IPS-15b (cell line): ENCODE results near the gene FUZ.
A peak's percentile ranks its signal among the peaks of the same experiment; 100 is the strongest.

ENCODE experiments used
- H3K27me3 ChIP-seq: one replicate; pipeline ENCODE4 v1.6.1; 2013; ENCODE audit warnings: low read length; ENCODE audit not compliant: control insufficient read depth, insufficient read depth
- H3K36me3 ChIP-seq: one replicate; pipeline ENCODE4 v1.6.1; 2013; ENCODE audit warnings: low read length; ENCODE audit not compliant: control insufficient read depth, insufficient read depth
- H3K4me1 ChIP-seq: one replicate; pipeline ENCODE4 v1.6.1; 2013; ENCODE audit warnings: mild to moderate bottlenecking, low read length; ENCODE audit not compliant: control insufficient read depth, insufficient read depth
- H3K4me3 ChIP-seq: one replicate; pipeline ENCODE4 v1.5.1; 2013; ENCODE audit warnings: low read depth, low read length
- H3K9ac ChIP-seq: one replicate; pipeline ENCODE4 v1.6.1; 2013; ENCODE audit warnings: low read depth, mild to moderate bottlenecking, low read length
- H3K9me3 ChIP-seq: one replicate; pipeline ENCODE4 v1.6.1; 2013; ENCODE audit warnings: mild to moderate bottlenecking, low read length; ENCODE audit not compliant: control insufficient read depth, insufficient read depth

Gene FUZ

DNA sequence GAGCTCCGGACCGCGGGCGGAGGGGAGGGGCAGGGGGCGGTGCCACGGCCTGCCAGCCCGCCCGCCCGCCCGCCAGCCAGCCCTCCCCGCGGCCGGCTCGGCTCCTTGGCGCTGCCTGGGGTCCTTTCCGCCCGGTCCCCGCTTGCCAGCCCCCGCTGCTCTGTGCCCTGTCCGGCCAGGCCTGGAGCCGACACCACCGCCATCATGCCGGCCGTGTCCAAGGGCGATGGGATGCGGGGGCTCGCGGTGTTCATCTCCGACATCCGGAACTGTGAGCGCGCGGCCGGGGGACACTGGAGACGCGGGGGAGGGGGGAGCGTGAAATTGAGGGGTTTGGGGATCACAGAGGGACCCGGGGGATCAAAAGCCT lies 46.2 kb downstream of the FUZ start, which contains the start of gene AP2A1:
AP2A1 (plus strand) TSS at position 72 of the 370 bp plus-strand sequence; CDS start at position 205, 133 bp downstream.
- Histone ChIP-seq H3K4me3 (peak within 1 kb of the TSS; percentile 85), H3K36me3 (no peaks in the 10 kb centered on the region), H3K9ac (peak within 1 kb of the TSS; percentile 88), H3K4me1 (peaks cover 3% of the 10 kb centered on the region), H3K27me3 (no peaks in the 10 kb centered on the region), H3K9me3 (no peaks in the 10 kb centered on the region)

DNA sequence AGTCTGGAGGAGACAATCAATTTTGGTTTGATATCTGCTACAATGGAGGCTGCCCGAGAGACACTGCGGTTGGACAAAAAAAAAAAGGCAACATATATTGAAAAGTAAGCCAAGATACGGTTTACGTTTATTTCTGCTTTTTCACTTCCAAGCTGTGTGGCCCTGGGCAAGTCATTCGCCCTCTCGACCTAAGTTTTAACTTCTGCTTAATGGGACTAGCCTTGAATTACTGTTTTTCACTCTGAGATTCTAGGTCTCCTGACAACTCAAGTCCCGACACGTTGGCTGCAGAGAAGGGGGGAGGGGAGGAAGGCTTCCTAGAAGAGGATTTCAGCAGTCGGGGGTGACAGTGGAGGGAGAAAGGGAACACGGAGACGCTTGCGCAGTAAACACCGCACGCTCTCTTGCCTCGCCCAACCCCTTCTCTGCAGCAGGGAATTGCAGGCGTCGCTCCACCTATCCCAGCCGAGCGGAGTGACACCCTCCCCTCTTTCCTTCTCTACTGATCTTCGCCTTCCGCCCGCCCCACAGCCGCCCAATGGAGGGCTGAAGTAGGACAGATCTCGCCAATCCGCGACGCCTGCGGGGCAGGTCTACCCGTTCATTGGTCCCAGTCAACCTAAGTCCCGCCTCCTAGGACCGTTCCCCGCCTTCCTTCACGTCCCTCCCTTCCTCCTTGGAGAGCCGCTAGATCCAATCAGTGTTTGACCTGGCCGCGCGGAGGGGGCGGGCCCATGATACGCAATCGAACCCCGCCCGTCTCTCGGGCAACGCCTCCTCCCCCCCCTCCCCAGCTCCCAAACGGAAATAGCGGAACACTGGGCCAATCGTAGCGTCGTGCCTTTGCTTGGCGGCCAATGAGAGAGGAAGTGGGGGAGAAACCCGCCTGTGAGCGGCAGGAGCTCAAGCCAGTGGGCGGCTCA lies 46.8 kb downstream of the FUZ start:
- peak overlapping the region; percentile 51 for H3K4me3 ChIP-seq
- peak overlapping the region; percentile 88 for H3K9ac ChIP-seq
- H3K4me1 ChIP-seq, result peaks cover 3% of the 10 kb centered on the region

DNA sequence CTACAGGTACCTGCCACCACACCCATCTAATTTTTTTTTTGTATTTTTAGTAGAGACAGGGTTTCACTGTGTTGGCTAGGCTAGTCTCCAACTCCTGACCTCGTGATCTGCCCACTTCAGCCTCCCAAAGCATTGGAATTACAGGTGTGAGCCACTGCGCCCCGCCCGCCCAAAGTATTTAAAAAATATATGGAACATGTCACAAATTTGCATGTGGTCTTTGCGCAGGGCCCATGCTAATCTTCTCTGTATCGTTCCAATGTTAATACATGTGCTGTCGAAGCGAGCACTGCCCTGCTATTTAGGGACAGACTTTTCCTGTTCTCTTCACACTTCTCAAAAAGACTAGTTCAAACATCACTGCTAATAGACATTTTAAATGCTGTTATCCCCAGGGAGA lies 48.8 kb downstream of the FUZ start:
- Histone ChIP-seq H3K36me3 (no peaks in the 10 kb centered on the region), H3K27me3 (no peaks in the 10 kb centered on the region), H3K4me3 (no peak overlapping the region), H3K4me1 (peaks cover 3% of the 10 kb centered on the region), H3K9ac (no peak overlapping the region), H3K9me3 (no peaks in the 10 kb centered on the region)

More for the DNA sequence above, 46.8 kb downstream of the FUZ start:
- H3K27me3 ChIP-seq, result no peaks in the 10 kb centered on the region
- no peaks in the 10 kb centered on the region for H3K9me3 ChIP-seq
- no peaks in the 10 kb centered on the region for H3K36me3 ChIP-seq

DNA sequence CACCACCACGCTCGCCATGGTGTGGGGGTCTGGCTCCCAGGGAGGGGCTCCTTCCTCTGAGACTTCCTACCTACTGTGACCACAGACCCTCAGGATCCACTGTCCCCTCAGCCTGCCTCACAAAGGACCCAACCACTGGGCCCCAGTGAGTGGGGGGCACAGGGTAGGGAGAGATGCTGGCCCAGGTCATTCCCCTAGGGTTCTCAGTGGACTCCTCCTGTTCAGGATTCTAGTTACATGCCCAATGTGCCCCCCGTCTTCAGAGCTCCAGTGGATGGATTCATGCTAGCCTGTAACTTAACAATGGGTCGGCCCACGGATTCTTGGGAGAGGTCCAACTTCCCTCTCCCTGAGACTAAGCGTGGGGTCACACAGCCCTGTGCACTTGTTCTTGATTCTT lies 49.9 kb downstream of the FUZ start, which contains the start of gene TSKS:
TSKS (minus strand) TSS at position 77 of the 400 bp plus-strand sequence; CDS start at position 18, 59 bp downstream.
- Histone ChIP-seq H3K4me1 (peaks cover 5% of the 10 kb centered on the region), H3K9me3 (no peaks in the 10 kb centered on the region), H3K27me3 (no peaks in the 10 kb centered on the region), H3K9ac (no peak within 1 kb of the TSS), H3K36me3 (no peaks in the 10 kb centered on the region), H3K4me3 (no peak within 1 kb of the TSS)

DNA sequence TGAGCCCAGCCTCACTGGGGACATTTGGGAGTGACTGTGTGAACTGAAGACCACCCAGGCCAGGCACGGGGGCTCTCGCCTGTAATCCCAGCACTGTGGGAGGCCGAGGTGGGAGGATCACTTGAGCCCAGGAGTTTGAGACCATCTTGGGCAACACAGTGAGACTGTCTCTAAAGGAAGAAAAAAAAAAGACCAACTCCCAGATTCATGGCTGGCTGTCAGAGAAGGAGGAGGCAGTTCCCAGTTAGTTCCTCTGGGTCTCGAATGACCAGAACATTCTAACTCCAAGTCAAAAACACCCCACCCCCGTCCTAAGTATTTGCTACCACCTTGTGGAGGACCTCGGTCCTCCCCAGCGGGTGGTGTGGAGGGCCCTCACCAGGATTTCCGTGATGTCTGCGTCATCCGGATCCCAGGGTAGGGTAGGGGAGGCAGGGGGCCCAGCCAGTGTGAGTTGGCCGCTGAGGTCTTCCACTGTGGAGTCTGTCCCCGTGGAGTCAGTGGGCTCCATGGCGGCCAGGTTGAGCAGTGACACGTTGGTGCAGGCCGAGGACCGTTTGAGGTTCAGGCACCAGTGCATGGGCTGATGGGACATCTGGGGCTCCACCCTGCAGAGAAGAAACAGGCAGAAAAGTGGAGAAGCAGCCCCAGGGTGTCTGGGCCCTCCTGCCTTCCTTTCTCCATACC lies 51.3 kb downstream of the FUZ start:
- H3K9me3 ChIP-seq, result no peaks in the 10 kb centered on the region
- H3K4me3 ChIP-seq, result no peak overlapping the region
- H3K36me3 ChIP-seq, result no peaks in the 10 kb centered on the region
- peaks cover 2% of the 10 kb centered on the region for H3K4me1 ChIP-seq
- no peak overlapping the region for H3K9ac ChIP-seq
- H3K27me3 ChIP-seq, result no peaks in the 10 kb centered on the region

DNA sequence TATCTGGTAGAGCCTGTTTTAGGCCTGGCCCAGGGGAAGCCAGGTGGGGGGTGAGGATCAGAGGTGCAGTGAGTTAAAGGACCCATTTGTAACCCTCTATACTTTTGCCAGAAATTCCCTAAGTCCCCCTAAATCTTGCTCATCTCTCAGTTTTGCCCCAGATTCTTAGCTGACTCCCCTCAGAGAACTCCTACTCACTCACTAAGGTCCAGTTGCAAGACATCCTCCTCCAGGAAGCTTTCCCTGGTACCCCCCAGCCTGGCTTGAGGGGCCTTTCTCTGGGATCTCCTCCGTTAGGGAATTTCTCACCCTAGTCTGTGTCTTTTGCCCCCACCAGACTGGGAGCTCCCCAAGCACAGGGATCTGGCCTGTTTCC lies 51.9 kb downstream of the FUZ start:
- Histone ChIP-seq H3K9ac (no peak overlapping the region), H3K36me3 (no peaks in the 10 kb centered on the region), H3K27me3 (no peaks in the 10 kb centered on the region), H3K4me3 (no peak overlapping the region), H3K4me1 (peaks cover 2% of the 10 kb centered on the region), H3K9me3 (no peaks in the 10 kb centered on the region)

DNA sequence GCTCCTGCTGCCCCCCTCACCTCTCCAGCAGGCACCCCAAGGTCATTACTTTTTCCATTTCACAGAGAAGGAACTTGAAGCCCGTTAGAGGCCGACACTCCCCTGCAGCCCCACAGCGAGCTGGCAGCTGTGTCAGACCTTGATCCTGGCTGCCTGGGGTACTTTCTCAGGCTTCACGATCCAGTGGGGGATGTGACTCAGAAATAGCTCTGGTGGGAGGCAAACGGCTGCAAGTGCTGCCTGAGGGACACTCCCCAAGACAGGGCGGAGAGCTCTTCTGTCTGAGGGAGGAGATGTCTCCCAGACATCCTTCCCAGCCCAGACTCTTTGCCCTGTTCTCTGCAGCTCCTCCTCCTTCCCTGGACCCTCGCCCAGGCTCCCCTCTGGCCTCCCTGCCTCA lies 54.8 kb downstream of the FUZ start:
- H3K27me3 ChIP-seq, result no peaks in the 10 kb centered on the region
- H3K9me3 ChIP-seq, result no peaks in the 10 kb centered on the region
- H3K4me1 ChIP-seq, result peaks cover 2% of the 10 kb centered on the region
- H3K9ac ChIP-seq, result peak overlapping the region; percentile 24
- H3K36me3 ChIP-seq, result no peaks in the 10 kb centered on the region
- no peak overlapping the region for H3K4me3 ChIP-seq
